ENCODE data around the gene SAMD1. TPM values are rescaled to one million over a fixed set of nuclear protein-coding genes. Genes with fewer than 3 reads are reported as not detected.
A peak's percentile ranks its signal among the peaks of the same experiment; 100 is the strongest.

Gene SAMD1
- total and polyA plus RNA-seq, 2 experiments from 2014 or later = 112 to 136 TPM

DNA sequence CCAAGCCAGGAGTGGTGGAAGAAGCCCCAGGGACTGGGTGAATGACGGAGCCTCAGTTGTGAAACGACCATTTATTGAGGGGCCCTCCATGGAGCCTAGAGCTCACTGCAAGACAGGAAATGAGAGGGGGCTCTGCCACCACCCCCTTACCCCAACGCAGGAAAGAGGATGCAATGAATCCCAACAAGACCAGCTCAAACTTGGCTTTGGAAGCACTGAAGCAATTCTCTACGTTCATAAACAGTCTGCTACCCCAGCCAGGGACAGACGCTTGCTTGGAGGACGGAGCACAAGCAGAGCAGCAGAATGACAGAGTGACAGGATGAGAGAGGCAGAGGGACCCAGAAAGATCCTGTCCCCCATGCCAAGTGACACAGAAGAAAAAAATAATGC lies 26.0 kb upstream of the SAMD1 start:
- Histone ChIP-seq H3K27ac (peak overlapping the region; percentile 75), H3K4me1 (ENCODE audit: low read depth) (peaks cover 48% of the 10 kb centered on the region), H3K36me3 (no peaks in the 10 kb centered on the region), H3K9me3 (ENCODE audit: low read depth) (no peaks in the 10 kb centered on the region), H3K4me3 (peak overlapping the region; percentile 85), H3K27me3 (no peaks in the 10 kb centered on the region)
- no peak for DNase-seq (ENCODE audit: low read depth in 1 of 2, low spot score in 1 of 2)
- TF ChIP-seq, protein P1, sequence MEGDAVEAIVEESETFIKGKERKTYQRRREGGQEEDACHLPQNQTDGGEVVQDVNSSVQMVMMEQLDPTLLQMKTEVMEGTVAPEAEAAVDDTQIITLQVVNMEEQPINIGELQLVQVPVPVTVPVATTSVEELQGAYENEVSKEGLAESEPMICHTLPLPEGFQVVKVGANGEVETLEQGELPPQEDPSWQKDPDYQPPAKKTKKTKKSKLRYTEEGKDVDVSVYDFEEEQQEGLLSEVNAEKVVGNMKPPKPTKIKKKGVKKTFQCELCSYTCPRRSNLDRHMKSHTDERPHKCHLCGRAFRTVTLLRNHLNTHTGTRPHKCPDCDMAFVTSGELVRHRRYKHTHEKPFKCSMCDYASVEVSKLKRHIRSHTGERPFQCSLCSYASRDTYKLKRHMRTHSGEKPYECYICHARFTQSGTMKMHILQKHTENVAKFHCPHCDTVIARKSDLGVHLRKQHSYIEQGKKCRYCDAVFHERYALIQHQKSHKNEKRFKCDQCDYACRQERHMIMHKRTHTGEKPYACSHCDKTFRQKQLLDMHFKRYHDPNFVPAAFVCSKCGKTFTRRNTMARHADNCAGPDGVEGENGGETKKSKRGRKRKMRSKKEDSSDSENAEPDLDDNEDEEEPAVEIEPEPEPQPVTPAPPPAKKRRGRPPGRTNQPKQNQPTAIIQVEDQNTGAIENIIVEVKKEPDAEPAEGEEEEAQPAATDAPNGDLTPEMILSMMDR (IDR thresholded peaks at IDR 0.05; ENCODE audit: low read depth, low read length) = no peak

GRCh38 chr19:14115756-14116155 lies 25.2 kb upstream of the SAMD1 start:
- Histone ChIP-seq H3K9me3 (ENCODE audit: low read depth) (no peaks in the 10 kb centered on the region), H3K27ac (peak overlapping the region; percentile 75), H3K4me1 (ENCODE audit: low read depth) (peaks cover 48% of the 10 kb centered on the region), H3K36me3 (no peaks in the 10 kb centered on the region), H3K27me3 (no peaks in the 10 kb centered on the region), H3K4me3 (peak overlapping the region; percentile 85)
- TF ChIP-seq, protein P1 (IDR thresholded peaks at IDR 0.05; ENCODE audit: low read depth, low read length) = no peak
- no peak for DNase-seq (ENCODE audit: low read depth in 1 of 2, low spot score in 1 of 2)

GRCh38 chr19:14114854-14115253 lies 24.3 kb upstream of the SAMD1 start:
- H3K36me3 ChIP-seq = no peaks in the 10 kb centered on the region
- peaks cover 46% of the 10 kb centered on the region for H3K4me1 ChIP-seq (ENCODE audit: low read depth)
- DNase-seq (ENCODE audit: low read depth in 1 of 2, low spot score in 1 of 2) = peak; percentile 39 to 44
- H3K4me3 ChIP-seq = no peak overlapping the region
- H3K27me3 ChIP-seq = no peaks in the 10 kb centered on the region
- no peak overlapping the region for H3K27ac ChIP-seq
- TF ChIP-seq, protein P1 (IDR thresholded peaks at IDR 0.05; ENCODE audit: low read depth, low read length) = peak; percentile 52
- H3K9me3 ChIP-seq (ENCODE audit: low read depth) = no peaks in the 10 kb centered on the region

DNA sequence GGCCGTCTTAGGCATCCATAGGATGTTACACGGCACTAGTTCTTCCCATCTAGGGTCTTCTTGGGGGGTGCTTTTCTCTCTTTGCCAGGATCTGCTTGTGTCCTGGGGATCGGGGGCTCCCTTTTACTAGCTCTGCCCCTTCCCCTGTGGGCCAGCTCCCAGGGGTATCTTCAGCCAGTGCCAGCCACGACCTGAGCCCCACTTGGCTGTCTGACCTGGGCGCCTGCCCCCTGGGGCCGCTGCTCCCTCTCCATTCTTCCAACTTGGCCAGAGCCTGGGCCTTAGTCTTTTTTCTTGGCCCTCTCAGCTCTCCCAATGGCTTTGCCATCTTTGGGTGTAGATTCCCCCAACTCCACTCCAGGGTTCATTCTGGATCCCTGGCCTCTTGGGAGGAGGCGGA lies 23.9 kb upstream of the SAMD1 start:
- H3K27me3 ChIP-seq = no peaks in the 10 kb centered on the region
- TF ChIP-seq, protein P1 (IDR thresholded peaks at IDR 0.05; ENCODE audit: low read depth, low read length) = no peak
- H3K4me1 ChIP-seq (ENCODE audit: low read depth) = peaks cover 42% of the 10 kb centered on the region
- H3K9me3 ChIP-seq (ENCODE audit: low read depth) = no peaks in the 10 kb centered on the region
- H3K27ac ChIP-seq = no peak overlapping the region
- H3K36me3 ChIP-seq = no peaks in the 10 kb centered on the region
- DNase-seq (ENCODE audit: low read depth in 1 of 2, low spot score in 1 of 2) = no peak
- no peak overlapping the region for H3K4me3 ChIP-seq

DNA sequence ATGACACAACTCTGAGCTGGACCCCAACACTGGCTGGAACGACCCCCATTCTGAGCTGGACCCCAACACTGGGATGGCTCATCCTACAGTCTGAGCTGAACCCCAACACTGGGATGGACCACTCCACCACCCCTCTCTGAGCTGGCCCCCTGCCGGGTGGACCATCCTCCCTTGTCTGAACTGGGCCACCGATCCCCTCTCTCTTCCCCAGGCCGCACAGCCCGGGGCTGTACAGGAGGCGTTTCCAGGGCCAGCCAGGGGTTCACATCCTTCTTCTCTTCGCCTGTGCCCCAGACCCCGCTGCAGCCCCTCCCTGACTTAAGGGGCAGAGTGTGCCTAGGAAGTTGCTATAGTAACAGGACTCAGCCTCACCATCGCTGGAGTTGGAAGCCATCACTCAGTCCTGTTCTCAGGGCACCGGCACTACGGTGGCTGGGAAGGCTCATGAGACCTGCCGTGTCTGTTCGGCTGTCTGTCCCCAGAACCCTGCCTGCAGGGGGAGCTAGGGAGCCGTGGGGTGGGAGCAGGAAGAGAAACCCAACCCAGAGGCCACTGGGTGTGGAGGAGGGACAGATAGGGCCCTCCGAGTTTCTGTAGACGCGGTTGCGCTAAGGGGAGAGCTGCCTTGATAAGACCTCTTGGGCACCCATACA lies 23.3 kb upstream of the SAMD1 start:
- Histone ChIP-seq H3K27me3 (no peaks in the 10 kb centered on the region), H3K9me3 (ENCODE audit: low read depth) (no peaks in the 10 kb centered on the region), H3K27ac (peak overlapping the region; percentile 62), H3K4me3 (no peak overlapping the region), H3K36me3 (no peaks in the 10 kb centered on the region), H3K4me1 (ENCODE audit: low read depth) (peaks cover 36% of the 10 kb centered on the region)
- TF ChIP-seq, protein P1 (IDR thresholded peaks at IDR 0.05; ENCODE audit: low read depth, low read length) = peak; percentile 35
- no peak for DNase-seq (ENCODE audit: low read depth in 1 of 2, low spot score in 1 of 2)

All from cardiac muscle cell (in vitro differentiated cells and primary cell).